Smooth muscle cell (in vitro differentiated cells): ENCODE measurements around the gene DTL. TPM values are rescaled to one million over a fixed set of nuclear protein-coding genes. Genes with fewer than 3 reads are reported as not detected.
A peak's percentile ranks its signal among the peaks of the same experiment; 100 is the strongest.

Experiments
- DNase-seq: peaks from one replicate; lab custom pipeline; 2025; ENCODE audit not compliant: unreplicated experiment; lab: John Stamatoyannopoulos, UW
- H2AFZ ChIP-seq: fragments of 200-600 bp; sonication (generic); 2 replicates; pipeline ENCODE4 v1.6.0; 2016; ENCODE audit warnings: antibody characterized with exemption, low read depth, mild to moderate bottlenecking
- H3F3A ChIP-seq: fragments of 200-600 bp; sonication (generic); 2 replicates; pipeline ENCODE4 v1.6.0; 2017; ENCODE audit warnings: antibody characterized with exemption, low read depth
- H3K27ac ChIP-seq: fragments of 200-600 bp; sonication (generic); 2 replicates; pipeline ENCODE4 v1.5.1; 2016; ENCODE audit warnings: low read depth, mild to moderate bottlenecking
- H3K27me3 ChIP-seq: fragments of 200-600 bp; sonication (generic); 2 replicates; pipeline ENCODE4 v1.6.1; 2016; ENCODE audit warnings: low read depth, mild to moderate bottlenecking
- H3K36me3 ChIP-seq: fragments of 200-600 bp; sonication (generic); 2 replicates; pipeline ENCODE4 v1.5.1; 2016; ENCODE audit warnings: low read depth
- H3K4me1 ChIP-seq: fragments of 200-600 bp; sonication (generic); 2 replicates; pipeline ENCODE4 v1.5.1; 2016; ENCODE audit warnings: low read depth
- H3K4me2 ChIP-seq: fragments of 200-600 bp; sonication (generic); 2 replicates; pipeline ENCODE4 v1.6.0; 2016; ENCODE audit warnings: mild to moderate bottlenecking
- H3K4me3 ChIP-seq: fragments of 200-600 bp; sonication (generic); 2 replicates; pipeline ENCODE4 v1.5.1; 2016; ENCODE audit warnings: mild to moderate bottlenecking
- H3K79me2 ChIP-seq: fragments of 200-600 bp; sonication (generic); 2 replicates; pipeline ENCODE4 v1.6.0; 2016; ENCODE audit warnings: low read depth, mild to moderate bottlenecking
- H3K9ac ChIP-seq: fragments of 200-600 bp; sonication (generic); 2 replicates; pipeline ENCODE4 v1.6.0; 2016; ENCODE audit warnings: low read depth
- H3K9me3 ChIP-seq: fragments of 200-600 bp; sonication (generic); replicated peaks from 2 replicates; pipeline ENCODE4 v1.5.1; 2016; ENCODE audit warnings: low read depth
- H4K20me1 ChIP-seq: fragments of 200-600 bp; sonication (generic); 2 replicates; pipeline ENCODE4 v1.6.0; 2016; ENCODE audit warnings: low read depth
- WGBS: methylation state at CpG from one replicate; pipeline ENCODE4 v1.1.7; 2016; ENCODE audit warnings: low lambda C conversion rate; 5-methylcytosine and 5-hydroxymethylcytosine counted together
- polyA plus RNA-seq: library from polyadenylated mRNA; unstranded; fragments of >200 nt; fragmentation: Nextera tagmentation; extraction: Ambion mirVana; gene quantifications from 2 replicates; pipeline ENCODE4 v1.2.1, GENCODE V29; 2016
- total RNA-seq: library from RNA; depleted of rRNA; stranded (reverse); fragments of >200 nt; gene quantifications from 2 replicates; pipeline ENCODE4 v1.2.3, GENCODE V29; 2014
- TF ChIP-seq, protein P1 (sequence below): fragments of 200-600 bp; sonication (generic); IDR thresholded peaks from 2 replicates; pipeline ENCODE4 v1.5.1; 2017; ENCODE audit warnings: borderline replicate concordance, mild to moderate bottlenecking, antibody characterized with exemption; ENCODE audit not compliant: insufficient read depth, poor library complexity, severe bottlenecking

DTL gene
- total and polyA plus RNA-seq, 2 experiments from 2014 or later, result 9.7 to 12.7 TPM

DNA sequence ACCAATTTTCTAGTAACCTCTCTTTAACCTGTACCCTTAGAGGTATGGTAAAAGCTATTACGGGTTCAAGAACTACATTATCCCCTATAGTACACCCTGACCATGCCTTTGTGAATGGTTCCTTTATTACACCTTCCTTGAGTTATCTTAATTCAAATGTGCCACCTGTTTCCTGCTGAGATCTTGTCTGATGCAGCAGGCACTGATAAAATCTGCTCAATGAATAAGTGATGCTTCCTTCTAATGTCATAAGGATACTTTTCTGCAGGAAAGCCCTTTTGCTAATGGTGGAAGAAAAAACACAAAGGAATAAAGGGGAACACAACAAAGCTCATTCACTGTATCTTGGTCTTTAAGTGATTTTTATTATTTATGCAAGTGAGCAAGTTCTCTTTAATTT is 26.0 kb upstream of the DTL start:
- WGBS, result 100% methylated on average over 1 of the region's 1 CpG
- Histone ChIP-seq H3K4me3 (no peak overlapping the region), H4K20me1 (no peaks in the 10 kb centered on the region), H3K27me3 (no peaks in the 10 kb centered on the region), H3K4me1 (no peaks in the 10 kb centered on the region), H3K36me3 (peaks cover 2% of the 10 kb centered on the region), H3F3A (no peaks in the 10 kb centered on the region), H2AFZ (no peak overlapping the region), H3K4me2 (no peak overlapping the region), H3K9ac (no peak overlapping the region), H3K9me3 (no peaks in the 10 kb centered on the region), H3K79me2 (no peaks in the 10 kb centered on the region), H3K27ac (no peak overlapping the region)
- TF ChIP-seq, protein P1, sequence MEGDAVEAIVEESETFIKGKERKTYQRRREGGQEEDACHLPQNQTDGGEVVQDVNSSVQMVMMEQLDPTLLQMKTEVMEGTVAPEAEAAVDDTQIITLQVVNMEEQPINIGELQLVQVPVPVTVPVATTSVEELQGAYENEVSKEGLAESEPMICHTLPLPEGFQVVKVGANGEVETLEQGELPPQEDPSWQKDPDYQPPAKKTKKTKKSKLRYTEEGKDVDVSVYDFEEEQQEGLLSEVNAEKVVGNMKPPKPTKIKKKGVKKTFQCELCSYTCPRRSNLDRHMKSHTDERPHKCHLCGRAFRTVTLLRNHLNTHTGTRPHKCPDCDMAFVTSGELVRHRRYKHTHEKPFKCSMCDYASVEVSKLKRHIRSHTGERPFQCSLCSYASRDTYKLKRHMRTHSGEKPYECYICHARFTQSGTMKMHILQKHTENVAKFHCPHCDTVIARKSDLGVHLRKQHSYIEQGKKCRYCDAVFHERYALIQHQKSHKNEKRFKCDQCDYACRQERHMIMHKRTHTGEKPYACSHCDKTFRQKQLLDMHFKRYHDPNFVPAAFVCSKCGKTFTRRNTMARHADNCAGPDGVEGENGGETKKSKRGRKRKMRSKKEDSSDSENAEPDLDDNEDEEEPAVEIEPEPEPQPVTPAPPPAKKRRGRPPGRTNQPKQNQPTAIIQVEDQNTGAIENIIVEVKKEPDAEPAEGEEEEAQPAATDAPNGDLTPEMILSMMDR, result no peak
- no peak for DNase-seq

DNA sequence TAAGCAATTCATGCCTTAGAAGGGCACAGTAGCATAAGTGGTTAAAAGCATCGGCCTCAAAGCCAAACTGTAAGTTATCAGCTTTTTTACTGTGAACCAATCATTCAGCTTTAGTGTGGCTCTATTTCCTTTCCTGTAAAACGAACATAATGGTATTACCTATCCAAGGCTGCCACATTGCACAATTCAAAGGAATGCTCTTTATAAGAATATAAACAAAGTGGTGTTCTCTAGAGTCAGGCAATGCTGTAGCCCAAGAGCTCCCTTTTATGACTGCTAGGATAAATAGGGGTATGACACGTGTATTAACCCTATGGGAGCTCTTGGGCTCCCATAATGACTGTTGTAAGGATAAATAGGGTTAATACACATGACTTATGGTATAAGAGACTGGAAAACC is 25.5 kb upstream of the DTL start:
- H3K36me3 ChIP-seq, result peaks cover 2% of the 10 kb centered on the region
- H3K9ac ChIP-seq, result no peak overlapping the region
- no peak for DNase-seq
- no peak overlapping the region for H3K4me3 ChIP-seq
- H3K9me3 ChIP-seq, result no peaks in the 10 kb centered on the region
- H2AFZ ChIP-seq, result no peak overlapping the region
- no peaks in the 10 kb centered on the region for H3K27me3 ChIP-seq
- WGBS, result 94% methylated on average over 3 of the region's 3 CpGs
- no peak overlapping the region for H3K27ac ChIP-seq
- H3F3A ChIP-seq, result no peaks in the 10 kb centered on the region
- TF ChIP-seq, protein P1, result no peak
- no peaks in the 10 kb centered on the region for H3K79me2 ChIP-seq
- no peaks in the 10 kb centered on the region for H3K4me1 ChIP-seq
- no peaks in the 10 kb centered on the region for H4K20me1 ChIP-seq
- no peak overlapping the region for H3K4me2 ChIP-seq

DNA sequence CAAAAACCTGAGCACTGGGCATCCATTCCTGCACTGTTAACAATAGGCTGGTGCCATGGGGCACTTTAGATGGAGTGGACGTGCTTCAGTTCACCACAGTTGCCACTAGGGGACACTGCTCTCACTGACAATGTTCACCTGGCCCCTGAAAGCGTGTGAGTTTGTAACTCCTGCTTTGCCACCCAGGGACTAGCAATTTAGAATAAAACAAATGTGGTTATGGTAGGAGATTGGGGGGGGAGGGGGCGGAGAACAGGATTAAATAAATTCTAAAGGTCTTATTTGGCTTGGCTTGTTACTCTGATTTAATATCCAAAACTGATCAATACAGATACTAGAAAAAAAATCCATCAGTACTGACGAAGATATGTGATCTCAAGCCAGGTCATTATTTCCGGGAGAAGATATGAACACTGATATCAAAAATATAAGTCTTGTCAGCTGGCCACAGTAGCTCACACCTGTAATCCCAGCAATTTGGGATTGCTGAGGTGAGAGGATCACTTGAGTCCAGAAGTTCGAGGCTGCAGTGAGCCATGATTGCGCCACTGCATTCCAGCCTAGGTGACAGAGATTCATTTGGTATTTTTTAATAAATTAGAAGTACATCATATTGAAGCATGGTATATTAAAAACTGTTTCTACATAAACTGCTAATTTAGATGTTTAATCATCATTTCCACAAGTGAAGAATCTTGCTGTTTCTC is 23.4 kb upstream of the DTL start:
- Histone ChIP-seq H3K4me2 (no peak overlapping the region), H4K20me1 (no peaks in the 10 kb centered on the region), H3K79me2 (no peaks in the 10 kb centered on the region), H3F3A (no peaks in the 10 kb centered on the region), H3K36me3 (no peaks in the 10 kb centered on the region), H3K27ac (no peak overlapping the region), H3K27me3 (no peaks in the 10 kb centered on the region), H3K9ac (no peak overlapping the region), H3K4me3 (no peak overlapping the region), H2AFZ (no peak overlapping the region), H3K9me3 (no peaks in the 10 kb centered on the region), H3K4me1 (no peaks in the 10 kb centered on the region)
- no peak for DNase-seq
- 66% methylated on average over 7 of the region's 7 CpGs for WGBS
- TF ChIP-seq, protein P1, result peak; percentile 90

DNA sequence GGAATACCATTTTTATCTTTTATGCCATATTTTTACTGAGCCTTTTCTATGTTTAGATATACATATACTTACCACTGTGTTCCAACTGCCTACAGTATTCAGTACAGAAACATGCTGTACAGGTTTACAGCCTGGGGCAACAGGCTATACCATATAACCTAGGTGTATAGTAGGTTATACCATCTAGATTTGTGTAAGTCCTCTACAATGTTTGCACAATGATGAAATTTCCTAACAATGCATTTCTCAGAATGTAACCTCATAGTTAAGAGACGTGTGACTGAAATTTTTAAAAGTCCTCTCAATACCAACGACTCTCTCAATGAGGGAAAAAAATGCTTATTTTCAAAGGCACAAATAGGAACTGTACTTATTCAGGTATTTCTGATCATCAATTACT is 21.9 kb upstream of the DTL start:
- Histone ChIP-seq H3K4me2 (no peak overlapping the region), H3K9ac (no peak overlapping the region), H3K36me3 (no peaks in the 10 kb centered on the region), H3K9me3 (no peaks in the 10 kb centered on the region), H4K20me1 (no peaks in the 10 kb centered on the region), H3K27me3 (no peaks in the 10 kb centered on the region), H3K79me2 (no peaks in the 10 kb centered on the region), H2AFZ (no peak overlapping the region), H3K4me3 (no peak overlapping the region), H3K27ac (no peak overlapping the region), H3K4me1 (no peaks in the 10 kb centered on the region), H3F3A (no peaks in the 10 kb centered on the region)
- TF ChIP-seq, protein P1, result no peak
- WGBS, result 92% methylated on average over 2 of the region's 2 CpGs
- no peak for DNase-seq
